HFFc6 (cell line): ENCODE data around the gene FYB1. TPM values are rescaled to one million over a fixed set of nuclear protein-coding genes. Genes with fewer than 3 reads are reported as not detected.

Source experiments
- DNase-seq: peaks from one replicate; pipeline ENCODE4 v3.0.0-alpha.2; 2018
- H3K27ac Mint-ChIP-seq: 2 replicates; pipeline ENCODE4 v1.8.0; 2020; ENCODE audit warnings: mild to moderate bottlenecking, mixed read lengths
- H3K27me3 Mint-ChIP-seq: 2 replicates; pipeline ENCODE4 v1.8.0; 2021; ENCODE audit warnings: mild to moderate bottlenecking, moderate library complexity, mixed read lengths; ENCODE audit not compliant: insufficient read depth
- H3K36me3 Mint-ChIP-seq: 2 replicates; pipeline ENCODE4 v1.8.0; 2021; ENCODE audit warnings: low read depth, mixed read lengths
- H3K4me1 Mint-ChIP-seq: 2 replicates; pipeline ENCODE4 v1.8.0; 2020; ENCODE audit warnings: low read depth, mixed read lengths
- H3K4me3 Mint-ChIP-seq: 2 replicates; pipeline ENCODE4 v1.8.0; 2020; ENCODE audit warnings: mild to moderate bottlenecking, moderate library complexity, mixed read lengths
- H3K9me3 Mint-ChIP-seq: 2 replicates; pipeline ENCODE4 v1.8.0; 2020; ENCODE audit warnings: mild to moderate bottlenecking, mixed read lengths
- total RNA-seq, 6 experiments: library from RNA; stranded (reverse); fragmentation: NEBNext Ultra II Directional; extraction: Animal tissue kit (Norgen Biotek cat#: 25700); gene quantifications; 2 replicates in 1 of 6; 3 replicates in 5 of 6; pipeline ENCODE4 v1.2.3, GENCODE V29; 2021
- TF ChIP-seq, protein P1 (sequence below): fragments of 200-600 bp; sonication (generic); IDR thresholded peaks from 2 replicates; pipeline ENCODE4 v1.5.0; 2021; ENCODE audit warnings: antibody characterized with exemption, mild to moderate bottlenecking

FYB1 gene
- total RNA-seq, 6 experiments from 2014 or later = 0.32 to 1.7 (median 0.49) TPM

DNA sequence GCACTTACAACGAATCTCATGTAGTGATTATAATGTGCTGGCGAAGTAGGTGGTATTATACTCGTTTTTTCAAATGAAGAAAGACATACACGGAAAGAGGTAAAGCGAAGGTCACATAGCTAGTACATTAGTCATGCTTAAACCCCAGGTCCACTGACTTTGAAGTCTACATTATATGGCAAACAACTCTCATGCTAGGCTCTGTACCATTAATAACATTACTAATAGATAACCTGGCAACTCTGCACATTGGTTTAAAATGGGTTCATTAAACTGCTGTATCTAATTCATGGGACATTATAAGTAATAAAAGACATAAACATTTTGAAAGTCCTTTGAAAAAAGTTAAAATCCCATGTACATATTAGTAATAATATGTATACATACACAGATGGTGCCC is 21.2 kb downstream of the FYB1 start:
- TF ChIP-seq, protein P1, sequence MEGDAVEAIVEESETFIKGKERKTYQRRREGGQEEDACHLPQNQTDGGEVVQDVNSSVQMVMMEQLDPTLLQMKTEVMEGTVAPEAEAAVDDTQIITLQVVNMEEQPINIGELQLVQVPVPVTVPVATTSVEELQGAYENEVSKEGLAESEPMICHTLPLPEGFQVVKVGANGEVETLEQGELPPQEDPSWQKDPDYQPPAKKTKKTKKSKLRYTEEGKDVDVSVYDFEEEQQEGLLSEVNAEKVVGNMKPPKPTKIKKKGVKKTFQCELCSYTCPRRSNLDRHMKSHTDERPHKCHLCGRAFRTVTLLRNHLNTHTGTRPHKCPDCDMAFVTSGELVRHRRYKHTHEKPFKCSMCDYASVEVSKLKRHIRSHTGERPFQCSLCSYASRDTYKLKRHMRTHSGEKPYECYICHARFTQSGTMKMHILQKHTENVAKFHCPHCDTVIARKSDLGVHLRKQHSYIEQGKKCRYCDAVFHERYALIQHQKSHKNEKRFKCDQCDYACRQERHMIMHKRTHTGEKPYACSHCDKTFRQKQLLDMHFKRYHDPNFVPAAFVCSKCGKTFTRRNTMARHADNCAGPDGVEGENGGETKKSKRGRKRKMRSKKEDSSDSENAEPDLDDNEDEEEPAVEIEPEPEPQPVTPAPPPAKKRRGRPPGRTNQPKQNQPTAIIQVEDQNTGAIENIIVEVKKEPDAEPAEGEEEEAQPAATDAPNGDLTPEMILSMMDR = no peak
- no peak overlapping the region for H3K4me3 Mint-ChIP-seq
- peaks cover 78% of the 10 kb centered on the region for H3K4me1 Mint-ChIP-seq
- no peaks in the 10 kb centered on the region for H3K36me3 Mint-ChIP-seq
- DNase-seq = no peak
- no peaks in the 10 kb centered on the region for H3K9me3 Mint-ChIP-seq
- no peaks in the 10 kb centered on the region for H3K27me3 Mint-ChIP-seq
- no peak overlapping the region for H3K27ac Mint-ChIP-seq

DNA sequence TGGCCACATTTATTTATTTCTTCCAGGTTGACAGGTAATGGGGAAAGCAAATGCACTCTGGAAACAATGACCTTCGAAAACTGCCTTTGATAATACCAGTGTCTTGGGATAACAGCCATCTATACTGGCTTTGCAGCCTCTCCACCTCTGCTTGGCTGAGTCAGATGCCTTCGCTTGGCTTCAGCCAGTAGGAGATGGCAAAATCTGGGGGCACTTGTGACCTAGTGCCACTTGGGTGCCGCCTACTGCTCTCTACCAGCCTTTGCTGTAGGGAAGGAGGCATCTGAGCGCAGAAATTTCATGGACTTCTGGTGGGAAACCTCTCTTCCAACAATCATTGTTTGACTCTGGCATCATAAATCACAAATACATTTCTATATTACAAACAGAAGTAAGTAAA is 21.8 kb downstream of the FYB1 start:
- H3K4me3 Mint-ChIP-seq = no peak overlapping the region
- TF ChIP-seq, protein P1 = no peak
- no peaks in the 10 kb centered on the region for H3K36me3 Mint-ChIP-seq
- DNase-seq = no peak
- no peak overlapping the region for H3K27ac Mint-ChIP-seq
- H3K4me1 Mint-ChIP-seq = peaks cover 83% of the 10 kb centered on the region
- H3K27me3 Mint-ChIP-seq = no peaks in the 10 kb centered on the region
- H3K9me3 Mint-ChIP-seq = no peaks in the 10 kb centered on the region

DNA sequence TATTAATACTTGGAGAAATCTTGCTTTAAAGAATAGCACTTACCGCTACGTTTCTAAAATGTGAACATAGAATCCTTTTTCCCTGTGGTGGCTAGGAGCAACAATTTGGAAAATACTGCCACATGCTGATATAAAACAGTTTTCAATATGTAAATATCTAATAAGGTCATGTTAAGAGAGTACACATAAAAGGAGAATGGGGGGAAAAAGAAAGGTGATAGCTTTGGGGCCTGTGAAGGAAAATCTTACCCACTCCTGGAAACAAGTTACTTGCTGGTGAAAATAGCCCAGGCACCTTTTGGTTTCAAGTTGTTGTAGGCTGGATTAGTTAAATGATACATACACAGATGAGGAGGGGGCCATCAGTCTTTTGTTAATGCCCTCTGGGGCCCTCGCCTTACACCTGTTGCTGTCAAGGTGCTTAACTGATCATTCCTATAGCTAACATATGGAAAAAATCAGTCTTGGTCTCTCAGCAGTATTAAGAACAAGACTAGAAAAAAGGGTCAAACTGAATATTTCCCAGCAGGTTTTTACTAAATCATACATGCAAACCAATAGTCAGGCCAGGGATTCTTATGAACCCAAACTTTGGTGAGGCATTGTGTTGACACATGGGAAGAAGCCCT is 24.1 kb downstream of the FYB1 start:
- Mint-ChIP-seq H3K27ac (peak overlapping the region; percentile 90), H3K4me1 (peaks cover 88% of the 10 kb centered on the region), H3K4me3 (peak overlapping the region; percentile 41), H3K9me3 (no peaks in the 10 kb centered on the region), H3K36me3 (no peaks in the 10 kb centered on the region), H3K27me3 (no peaks in the 10 kb centered on the region)
- TF ChIP-seq, protein P1 = no peak
- DNase-seq = no peak

DNA sequence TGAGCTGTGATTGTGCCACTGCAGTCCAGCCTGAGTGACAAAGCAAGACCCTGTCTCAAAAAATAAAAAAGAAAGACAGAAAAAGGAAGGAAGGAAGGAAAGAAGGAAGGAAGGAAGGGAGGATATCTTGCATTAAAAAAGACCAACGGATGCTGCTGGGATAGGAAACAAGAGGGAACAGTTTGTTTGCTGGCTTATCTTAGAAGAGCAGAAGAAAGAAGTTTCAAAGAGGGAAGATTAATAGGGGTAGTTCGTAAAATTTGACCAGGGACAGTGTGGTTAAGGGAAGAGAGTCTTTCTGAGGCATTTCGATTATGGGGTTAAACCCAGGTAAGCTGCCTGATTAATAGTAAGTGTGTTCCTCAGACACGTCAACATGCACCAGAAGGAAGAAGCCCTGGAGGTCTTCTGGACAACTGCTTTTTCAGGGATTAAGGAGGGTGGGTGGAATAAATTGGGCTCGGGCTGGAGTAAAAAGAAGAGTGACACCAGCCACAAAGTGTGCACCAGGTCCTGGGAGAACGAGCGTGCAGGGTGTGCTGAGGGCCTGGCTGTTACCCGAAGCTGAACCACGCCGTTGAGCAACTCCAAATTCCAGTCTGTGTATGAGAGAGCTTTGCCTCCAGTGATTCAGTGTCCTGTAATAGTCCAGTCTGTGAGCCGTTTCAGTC is 24.8 kb downstream of the FYB1 start:
- Mint-ChIP-seq H3K36me3 (no peaks in the 10 kb centered on the region), H3K9me3 (no peaks in the 10 kb centered on the region), H3K4me3 (peak overlapping the region; percentile 41), H3K4me1 (peaks cover 88% of the 10 kb centered on the region), H3K27ac (peak overlapping the region; percentile 90), H3K27me3 (no peaks in the 10 kb centered on the region)
- peak; percentile 92 for DNase-seq
- TF ChIP-seq, protein P1 = no peak

DNA sequence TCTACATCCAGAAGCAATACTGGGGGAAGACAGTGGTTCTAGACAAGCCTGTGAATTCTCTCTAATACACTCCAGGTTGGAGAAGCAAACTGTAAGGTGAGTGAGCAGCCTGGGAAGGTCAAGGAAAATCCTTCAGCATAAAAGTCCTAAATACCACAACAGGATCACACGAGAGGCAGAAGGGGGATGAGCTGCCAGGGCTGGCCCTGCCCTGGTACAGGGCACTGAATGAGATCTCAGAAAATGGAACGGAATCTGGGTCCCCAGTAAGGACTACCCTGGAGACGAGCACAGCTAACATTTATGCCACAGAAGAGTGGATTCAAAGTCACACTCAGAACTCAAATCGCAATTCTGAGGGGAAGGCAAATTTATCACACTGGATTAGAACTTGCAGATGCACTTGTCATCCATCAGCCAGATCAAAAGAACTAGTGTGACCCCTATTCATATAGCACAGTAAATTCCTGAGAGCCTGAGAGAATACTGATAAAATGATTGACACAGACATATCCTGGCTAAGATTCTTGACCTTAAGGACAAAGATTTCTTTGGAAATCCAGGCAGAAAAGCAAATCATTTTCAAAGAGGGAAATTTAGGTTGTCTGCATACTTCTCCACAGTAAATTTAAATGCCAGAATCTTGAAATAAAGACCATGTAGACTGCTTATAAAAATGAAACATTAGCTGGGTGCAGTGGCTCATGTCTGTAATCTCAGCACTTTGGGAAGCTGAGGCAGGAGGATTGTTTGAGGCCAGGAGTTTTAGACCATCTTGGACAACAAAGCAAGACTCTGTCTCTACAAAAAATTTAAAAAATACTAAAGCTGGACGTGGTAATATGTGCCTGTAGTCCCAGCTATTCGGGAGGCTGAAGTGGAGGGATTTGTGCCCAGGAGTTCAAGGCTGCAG is 25.6 kb downstream of the FYB1 start:
- Mint-ChIP-seq H3K4me3 (no peak overlapping the region; the same call in 1 of the 2 replicates), H3K9me3 (no peaks in the 10 kb centered on the region), H3K4me1 (peaks cover 90% of the 10 kb centered on the region), H3K27ac (peak overlapping the region; percentile 90), H3K27me3 (no peaks in the 10 kb centered on the region), H3K36me3 (no peaks in the 10 kb centered on the region)
- DNase-seq = no peak
- TF ChIP-seq, protein P1 = no peak
